ENCODE data around the gene B9D2. TPM values are rescaled to one million over a fixed set of nuclear protein-coding genes. Genes with fewer than 3 reads are reported as not detected.

Gene B9D2
- polyA plus RNA-seq, 3 donors from 2014 or later: 8.9 to 14.8 (median 14.7) TPM

DNA sequence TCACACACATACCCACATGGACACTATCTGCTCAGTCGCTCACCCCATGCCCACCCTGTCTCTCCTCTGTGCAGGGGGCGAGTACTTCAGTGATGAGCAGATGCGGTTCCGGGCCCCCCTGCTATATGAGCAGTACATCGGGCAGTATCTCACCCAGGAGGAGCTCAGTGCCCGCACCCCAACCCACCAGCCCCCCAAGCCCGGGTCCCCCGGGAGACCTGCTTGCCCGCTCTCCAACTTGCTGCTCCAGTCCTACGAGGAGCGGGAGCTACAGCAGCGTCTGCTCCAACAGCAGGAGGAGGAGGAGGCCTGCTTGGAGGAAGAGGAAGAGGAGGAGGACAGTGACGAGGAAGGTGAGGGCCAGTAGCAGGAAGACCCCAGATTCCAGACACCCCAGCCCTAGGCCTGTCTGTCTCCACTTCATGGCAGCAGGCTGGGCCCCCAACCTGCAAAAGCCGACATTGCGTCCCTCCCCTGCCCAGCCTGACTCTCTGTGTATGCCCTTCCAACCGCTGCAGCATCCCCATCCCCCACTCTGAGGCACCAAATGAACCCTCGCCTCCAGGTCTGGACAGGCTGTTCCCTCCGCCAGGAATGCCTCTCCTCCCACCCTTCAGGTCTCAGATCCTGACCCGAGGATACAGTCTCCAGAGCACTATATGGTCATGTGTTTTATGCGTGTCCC, 44.3 kb downstream of the B9D2 start:
- Mint-ChIP-seq H3K27me3 (ENCODE audit: low read depth in 3 of 3) (peaks cover 33 to 80% (median 57%) of the 10 kb centered on the region in 3 donors), H3K9me3 (no peaks in the 10 kb centered on the region), H3K36me3 (peaks cover 11 to 32% (median 21%) of the 10 kb centered on the region in 3 donors), H3K27ac (peak overlapping the region; percentile 19 to 78 (median 51)), H3K4me1 (peaks cover 53 to 58% of the 10 kb centered on the region in 2 donors), H3K4me3 (no peak overlapping the region)
- DNase-seq: no peak

DNA sequence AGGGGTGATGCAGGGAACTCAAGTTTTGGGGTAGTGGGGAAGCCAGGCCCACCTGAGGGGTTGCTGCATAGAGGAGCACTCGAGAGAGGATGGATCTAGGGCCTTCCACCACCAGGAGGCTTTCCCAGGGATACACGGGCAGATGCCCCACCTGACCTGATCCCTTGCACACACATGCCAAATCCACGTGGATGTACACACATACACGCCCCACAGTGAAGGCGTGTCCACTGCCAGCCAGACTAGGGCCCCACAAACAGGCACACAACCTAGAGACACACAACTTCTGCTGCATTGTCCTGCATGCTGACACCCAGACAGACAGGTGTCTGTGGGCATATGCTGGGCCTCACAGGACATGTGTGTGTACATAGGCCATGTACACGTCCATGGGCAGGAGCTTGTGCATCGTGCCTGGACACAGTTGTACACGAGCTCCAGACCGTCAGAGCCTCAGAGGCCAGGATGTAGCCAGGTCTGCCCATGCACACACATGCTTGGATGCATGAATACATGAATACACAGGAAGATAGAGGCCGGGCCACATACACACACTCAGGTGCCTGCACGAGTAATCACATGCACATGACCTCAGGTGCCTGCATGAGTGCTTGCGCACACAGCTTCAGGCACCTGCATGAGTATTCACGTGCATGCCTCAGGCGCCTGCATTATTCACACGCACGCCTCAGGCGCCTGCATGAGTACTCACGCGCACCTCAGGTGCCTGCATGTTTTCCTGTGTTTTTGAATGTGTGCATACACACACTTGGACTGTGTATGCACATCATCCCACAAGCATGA, 45.1 kb downstream of the B9D2 start:
- Mint-ChIP-seq H3K4me1 (peaks cover 45 to 51% of the 10 kb centered on the region in 2 donors), H3K4me3 (no peak overlapping the region), H3K36me3 (peaks cover 11 to 32% (median 21%) of the 10 kb centered on the region in 3 donors), H3K27ac (peak overlapping the region in 5 of 6 donors; percentile 53 to 78 (median 65)), H3K9me3 (no peaks in the 10 kb centered on the region), H3K27me3 (ENCODE audit: low read depth in 3 of 3) (peaks cover 31 to 74% (median 52%) of the 10 kb centered on the region in 3 donors)
- DNase-seq: no peak

DNA sequence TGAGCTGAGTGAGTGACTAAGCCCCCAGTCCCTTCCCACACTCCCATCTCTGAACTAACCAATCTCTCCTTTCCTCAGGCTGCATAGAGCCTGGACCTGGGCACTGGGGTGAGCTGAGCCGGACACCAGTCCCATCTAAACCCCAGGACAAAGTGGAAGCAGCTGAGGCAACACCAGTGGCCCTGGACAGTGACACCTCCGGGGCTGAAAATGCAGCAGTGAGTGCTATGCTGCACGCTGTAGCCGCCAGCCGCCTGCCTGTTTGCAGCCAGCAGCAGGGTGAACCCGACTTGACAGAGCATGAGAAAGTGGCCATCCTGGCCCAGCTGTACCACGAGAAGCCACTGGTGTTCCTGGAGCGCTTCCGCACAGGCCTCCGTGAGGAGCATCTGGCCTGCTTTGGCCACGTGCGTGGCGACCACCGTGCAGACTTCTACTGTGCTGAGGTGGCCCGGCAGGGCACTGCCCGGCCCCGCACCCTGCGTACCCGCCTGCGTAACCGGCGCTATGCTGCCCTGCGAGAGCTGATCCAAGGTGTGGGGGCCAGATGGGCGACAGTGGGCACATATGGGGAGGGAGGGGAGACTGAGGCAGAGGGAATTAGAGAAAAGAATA, 47.5 kb downstream of the B9D2 start:
- H3K36me3 Mint-ChIP-seq: peaks cover 16 to 28% (median 21%) of the 10 kb centered on the region in 3 donors
- peaks cover 31 to 72% (median 43%) of the 10 kb centered on the region in 3 donors for H3K27me3 Mint-ChIP-seq (ENCODE audit: low read depth in 3 of 3)
- H3K27ac Mint-ChIP-seq: peak overlapping the region in 4 of 6 donors; percentile 72 to 87 (median 80)
- peaks cover 0 to 1% (median 0%) of the 10 kb centered on the region in 6 donors for H3K9me3 Mint-ChIP-seq
- peaks cover 42 to 51% of the 10 kb centered on the region in 2 donors for H3K4me1 Mint-ChIP-seq
- peak overlapping the region in 1 of 5 donors; percentile 49 for H3K4me3 Mint-ChIP-seq
- no peak for DNase-seq

- peaks cover 0 to 1% (median 0%) of the 10 kb centered on the region in 6 donors for H3K9me3 Mint-ChIP-seq
- peak overlapping the region; percentile 50 to 95 (median 67) for H3K4me3 Mint-ChIP-seq
- H3K27ac Mint-ChIP-seq: peak overlapping the region; percentile 26 to 98 (median 76)
- H3K36me3 Mint-ChIP-seq: peaks cover 19 to 20% (median 19%) of the 10 kb centered on the region in 3 donors
- peaks cover 67 to 79% of the 10 kb centered on the region in 2 donors for H3K4me1 Mint-ChIP-seq
- H3K27me3 Mint-ChIP-seq (ENCODE audit: low read depth in 3 of 3): peaks cover 42 to 59% (median 48%) of the 10 kb centered on the region in 3 donors
- peak in 1 of 3 donors; percentile 7 for DNase-seq
Measured at GRCh38 chr19:41311613-41312012, 52.3 kb downstream of the B9D2 start.

DNA sequence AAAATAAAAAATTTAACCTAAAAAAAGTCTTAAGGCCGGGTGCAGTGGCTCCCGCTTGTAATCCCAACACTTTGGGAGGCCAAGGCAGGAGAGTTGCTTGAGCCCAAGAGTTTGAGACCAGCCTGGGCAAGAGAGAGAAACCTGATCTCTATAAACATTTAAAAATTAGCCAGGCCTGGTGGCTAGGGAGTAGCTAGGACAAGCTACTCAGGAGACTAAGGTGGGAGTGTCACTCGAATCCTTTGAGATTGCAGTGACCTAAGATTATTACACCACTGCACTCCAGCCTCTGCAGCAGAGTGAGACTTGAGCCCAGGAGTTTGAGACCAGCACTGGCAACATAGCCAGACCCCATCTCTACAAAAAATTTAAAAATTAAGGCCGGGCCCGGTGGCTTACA, 52.9 kb downstream of the B9D2 start:
- Mint-ChIP-seq H3K4me1 (peaks cover 71 to 79% of the 10 kb centered on the region in 2 donors), H3K4me3 (peak overlapping the region; percentile 91 to 98 (median 96)), H3K27me3 (ENCODE audit: low read depth in 3 of 3) (peaks cover 44 to 55% (median 48%) of the 10 kb centered on the region in 3 donors), H3K36me3 (peaks cover 17 to 19% (median 17%) of the 10 kb centered on the region in 3 donors), H3K9me3 (peaks cover 0 to 1% (median 0%) of the 10 kb centered on the region in 6 donors), H3K27ac (peak overlapping the region; percentile 96 to 100 (median 100))
- DNase-seq: no peak

DNA sequence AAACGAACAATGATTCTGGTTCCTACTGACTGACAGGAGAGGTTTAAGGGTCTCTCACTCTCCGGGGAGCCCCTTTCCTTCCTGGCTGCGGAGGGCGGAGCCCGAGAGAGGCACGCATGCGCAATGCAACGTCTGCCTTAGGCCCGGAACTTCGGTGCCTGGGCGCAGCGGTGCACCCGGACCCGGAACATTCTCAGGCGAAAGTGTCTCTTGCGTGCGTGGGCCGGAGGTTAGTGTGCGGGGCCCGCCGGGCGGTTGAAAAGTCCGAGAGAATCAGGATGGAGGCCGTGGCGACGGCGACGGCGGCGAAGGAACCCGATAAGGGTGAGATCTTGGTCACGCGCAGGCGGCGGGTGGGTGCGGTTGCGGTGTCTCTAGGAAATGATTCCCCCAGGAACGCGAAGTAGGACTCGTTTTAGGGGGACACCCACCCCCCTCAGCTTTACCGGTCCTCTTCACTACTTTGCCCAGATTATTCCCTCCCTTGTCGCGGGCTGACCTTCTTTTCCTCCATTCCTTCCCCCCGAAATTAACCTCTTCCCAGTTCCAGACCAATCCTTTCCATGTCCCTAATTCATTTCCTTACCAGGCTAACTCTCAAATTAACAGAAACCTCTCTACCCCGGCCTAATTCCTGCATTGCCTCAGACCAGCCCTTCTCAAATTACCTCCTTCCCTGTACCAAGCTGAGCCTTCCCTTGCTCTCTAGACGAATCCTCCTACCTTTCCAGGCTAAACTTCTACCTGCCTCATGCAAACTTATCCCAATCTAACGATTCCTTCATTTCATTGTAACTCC, 53.7 kb downstream of the B9D2 start, which contains the start of gene CCDC97:
Gene CCDC97 (plus strand): TSS at position 140 of the 799 bp plus-strand sequence. CDS start 139 bp downstream, at position 279.
- Mint-ChIP-seq H3K27ac (peak within 1 kb of the TSS; percentile 96 to 100 (median 100)), H3K36me3 (peaks cover 15 to 20% (median 18%) of the 10 kb centered on the region in 3 donors), H3K4me3 (peak within 1 kb of the TSS; percentile 91 to 98 (median 96)), H3K4me1 (peaks cover 78 to 84% of the 10 kb centered on the region in 2 donors), H3K9me3 (peaks cover 0 to 1% (median 0%) of the 10 kb centered on the region in 6 donors), H3K27me3 (ENCODE audit: low read depth in 3 of 3) (peaks cover 44 to 52% (median 48%) of the 10 kb centered on the region in 3 donors)
- peak; percentile 91 to 93 (median 92) for DNase-seq

DNA sequence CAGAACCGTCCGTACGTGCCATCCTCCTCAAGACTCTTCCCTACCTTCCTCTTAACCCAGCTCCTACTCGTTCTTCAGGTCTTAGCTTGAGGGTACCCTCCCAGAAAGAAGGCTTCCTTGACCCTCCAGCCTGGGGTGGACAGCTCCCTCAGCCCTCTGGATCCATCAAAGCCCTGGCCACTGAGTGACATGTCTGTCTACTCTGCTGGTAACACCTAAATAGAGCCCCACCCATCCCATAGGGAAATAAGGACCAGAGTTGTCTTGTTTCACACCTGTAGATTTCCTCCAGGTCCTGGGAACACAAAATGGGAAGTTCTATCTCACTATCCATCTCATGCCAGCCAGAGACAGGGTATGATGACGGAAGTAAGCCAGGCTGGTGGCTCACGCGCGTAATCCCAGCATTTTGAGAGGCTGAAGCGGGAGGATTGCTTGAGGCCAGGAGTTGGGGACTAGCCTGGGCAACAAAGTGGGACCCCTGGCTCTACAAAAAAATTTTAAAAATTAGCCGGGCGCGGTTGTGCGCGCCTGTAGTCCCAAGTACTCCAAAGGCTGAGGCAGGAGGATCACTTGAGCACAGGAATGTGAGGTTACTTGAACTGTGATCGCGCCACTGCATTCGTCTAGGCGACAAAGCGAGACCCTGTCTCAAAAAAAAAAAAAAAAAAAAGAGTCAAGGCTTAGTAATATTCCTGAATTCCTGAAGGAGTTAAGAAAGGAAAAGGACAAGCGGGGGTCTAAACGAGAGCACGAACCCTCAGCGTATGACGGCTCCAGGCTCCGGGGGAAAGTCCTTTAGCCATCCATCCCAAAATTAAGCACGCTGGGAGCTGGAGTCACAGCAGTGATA, 54.5 kb downstream of the B9D2 start:
- peaks cover 86 to 92% of the 10 kb centered on the region in 2 donors for H3K4me1 Mint-ChIP-seq

GRCh38 chr19:41308450-41309179, 55.3 kb downstream of the B9D2 start:
- Mint-ChIP-seq H3K9me3 (peaks cover 0 to 1% (median 0%) of the 10 kb centered on the region in 6 donors), H3K27me3 (ENCODE audit: low read depth in 3 of 3) (peaks cover 46 to 56% (median 52%) of the 10 kb centered on the region in 3 donors), H3K4me1 (peaks cover 94 to 99% of the 10 kb centered on the region in 2 donors), H3K36me3 (peaks cover 28 to 32% (median 30%) of the 10 kb centered on the region in 3 donors), H3K4me3 (peak overlapping the region; percentile 91 to 98 (median 96)), H3K27ac (peak overlapping the region; percentile 96 to 100 (median 100))
- DNase-seq: peak; percentile 88 to 90 (median 90)

More for the DNA sequence above, 54.5 kb downstream of the B9D2 start:
- peaks cover 23 to 25% (median 25%) of the 10 kb centered on the region in 3 donors for H3K36me3 Mint-ChIP-seq
- H3K9me3 Mint-ChIP-seq: peaks cover 0 to 1% (median 0%) of the 10 kb centered on the region in 6 donors
- H3K27ac Mint-ChIP-seq: peak overlapping the region; percentile 96 to 100 (median 100)
- no peak for DNase-seq
- H3K27me3 Mint-ChIP-seq (ENCODE audit: low read depth in 3 of 3): peaks cover 41 to 50% (median 49%) of the 10 kb centered on the region in 3 donors
- peak overlapping the region; percentile 91 to 98 (median 96) for H3K4me3 Mint-ChIP-seq

DNA sequence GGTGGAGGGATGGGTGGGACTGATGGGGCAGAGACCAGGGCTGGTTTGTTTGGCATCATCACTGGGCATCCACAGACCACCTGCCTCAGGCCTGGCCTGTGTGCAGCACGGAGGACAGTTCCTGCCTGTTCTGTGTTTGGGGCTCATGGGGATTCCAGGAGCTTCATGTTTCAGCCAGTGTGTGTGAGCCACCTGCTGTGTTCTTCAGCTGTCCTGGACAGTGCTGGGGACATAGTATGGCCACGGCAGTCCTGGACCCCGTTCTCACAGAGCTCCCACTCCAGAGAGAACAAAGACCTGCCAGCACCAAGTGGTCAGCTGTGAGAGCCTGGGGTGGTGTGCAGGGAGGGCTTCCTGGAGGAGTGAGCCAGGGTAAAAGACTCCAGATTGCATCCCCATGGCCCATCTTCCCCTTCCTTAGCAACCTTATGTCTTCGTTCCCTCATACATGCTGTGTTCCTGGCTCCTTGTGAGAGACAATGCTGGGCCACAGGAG, 55.9 kb downstream of the B9D2 start:
- H3K27me3 Mint-ChIP-seq (ENCODE audit: low read depth in 3 of 3): peaks cover 47 to 53% (median 49%) of the 10 kb centered on the region in 3 donors
- no peaks in the 10 kb centered on the region for H3K9me3 Mint-ChIP-seq
- peaks cover 95 to 99% of the 10 kb centered on the region in 2 donors for H3K4me1 Mint-ChIP-seq
- H3K4me3 Mint-ChIP-seq: peak overlapping the region; percentile 91 to 98 (median 96)
- peaks cover 22 to 28% (median 26%) of the 10 kb centered on the region in 3 donors for H3K36me3 Mint-ChIP-seq
- no peak for DNase-seq
- H3K27ac Mint-ChIP-seq: peak overlapping the region; percentile 96 to 100 (median 100)

- peaks cover 25 to 33% (median 29%) of the 10 kb centered on the region in 3 donors for H3K36me3 Mint-ChIP-seq
- peaks cover 48 to 57% (median 53%) of the 10 kb centered on the region in 3 donors for H3K27me3 Mint-ChIP-seq (ENCODE audit: low read depth in 3 of 3)
- H3K9me3 Mint-ChIP-seq: no peaks in the 10 kb centered on the region
- peak overlapping the region; percentile 96 to 100 (median 100) for H3K27ac Mint-ChIP-seq
- peaks cover 97 to 99% of the 10 kb centered on the region in 2 donors for H3K4me1 Mint-ChIP-seq
- peak overlapping the region; percentile 91 to 98 (median 96) for H3K4me3 Mint-ChIP-seq
- DNase-seq: peak; percentile 58 to 61 (median 58)
Measured at GRCh38 chr19:41307090-41307875, 56.7 kb downstream of the B9D2 start.

Data from immature natural killer cell (primary cell).